Measurements from ENCODE around the gene GPR55. TPM values are rescaled to one million over a fixed set of nuclear protein-coding genes. Genes with fewer than 3 reads are reported as not detected.

GPR55 gene
- total RNA-seq, 1 experiment from 2014 or later = not detected

- no peak overlapping the region for H3K27ac Mint-ChIP-seq
- H3K4me3 Mint-ChIP-seq = peak overlapping the region; percentile 94; the same call in 1 of the 2 replicates
- no peaks in the 10 kb centered on the region for H3K36me3 Mint-ChIP-seq
- H3K4me1 Mint-ChIP-seq = peaks cover 53% of the 10 kb centered on the region
- ATAC-seq (no peak), DNase-seq (ENCODE audit: low spot score) (no peak)
- ChIA-PET CTCF (interaction anchor here (0.7 kb wide), 1 partner anchor 61 kb away, joined by 3 read pairs; no protein-coding TSS in a partner anchor), POLR2A (no interaction called here)
- no peaks in the 10 kb centered on the region; the same call in 1 of the 2 replicates for H3K27me3 Mint-ChIP-seq (ENCODE audit: low read depth)
- H3K9me3 Mint-ChIP-seq = peaks cover 7% of the 10 kb centered on the region; the same call in 1 of the 2 replicates
- TF ChIP-seq CREB1 (CRISPR knock-in tag; IDR thresholded peaks at IDR 0.05) (no peak), ATF2 (CRISPR knock-in tag; IDR thresholded peaks at IDR 0.05; ENCODE audit: borderline replicate concordance, low read depth) (no peak), ZBTB21 (CRISPR knock-in tag; IDR thresholded peaks at IDR 0.05; ENCODE audit: borderline replicate concordance) (no peak), NR2C2 (CRISPR knock-in tag; IDR thresholded peaks at IDR 0.05) (no peak), KAT7 (CRISPR knock-in tag; IDR thresholded peaks at IDR 0.05; ENCODE audit: borderline replicate concordance) (no peak), FOXJ3 (CRISPR knock-in tag; IDR thresholded peaks at IDR 0.05; ENCODE audit: borderline replicate concordance) (no peak), FOXP1 (CRISPR knock-in tag; IDR thresholded peaks at IDR 0.05; ENCODE audit: borderline replicate concordance) (no peak), ZNF219 (CRISPR knock-in tag; IDR thresholded peaks at IDR 0.05; ENCODE audit: borderline replicate concordance) (no peak), E2F1 (CRISPR knock-in tag; IDR thresholded peaks at IDR 0.05) (no peak), FOXP4 (CRISPR knock-in tag; IDR thresholded peaks at IDR 0.05) (no peak)
These were observed 62.0 kb downstream of the GPR55 start for GRCh38 chr2:230863031-230863430.

GRCh38 chr2:230862292-230862691 lies 62.8 kb downstream of the GPR55 start:
- Mint-ChIP-seq H3K4me3 (no peak overlapping the region), H3K9me3 (peaks cover 7% of the 10 kb centered on the region; the same call in 1 of the 2 replicates), H3K36me3 (no peaks in the 10 kb centered on the region), H3K27me3 (ENCODE audit: low read depth) (no peaks in the 10 kb centered on the region; the same call in 1 of the 2 replicates), H3K4me1 (peaks cover 48% of the 10 kb centered on the region), H3K27ac (no peak overlapping the region)
- TF ChIP-seq FOXP4 (CRISPR knock-in tag; IDR thresholded peaks at IDR 0.05) (no peak), E2F1 (CRISPR knock-in tag; IDR thresholded peaks at IDR 0.05) (no peak)
- CTCF ChIA-PET = interaction anchor here (1.0 to 2.6 kb wide), 6 partner anchors 9 to 191 kb away, joined by 3 to 29 read pairs (median 7); no protein-coding TSS in a partner anchor
- ATAC-seq (no peak), DNase-seq (ENCODE audit: low spot score) (no peak)
- POLR2A ChIA-PET = no interaction called here

GRCh38 chr2:230861552-230862255 lies 63.3 kb downstream of the GPR55 start:
- peak; percentile 74; the same call in 1 of the 2 replicates for TF ChIP-seq ZNF121 (CRISPR knock-in tag; IDR thresholded peaks at IDR 0.05)
- 0 out of 2 replicates have a peak, but pooled peaks have one; percentile 28 for TF ChIP-seq SP1 (CRISPR knock-in tag; conservative IDR thresholded peaks at IDR 0.05)
- no peak for TF ChIP-seq ZMAT4 (CRISPR knock-in tag; IDR thresholded peaks at IDR 0.05)
- TF ChIP-seq NR3C1 (CRISPR knock-in tag; conservative IDR thresholded peaks at IDR 0.05; ENCODE audit: low read depth) = no peak
- TF ChIP-seq CTCF (IDR thresholded peaks at IDR 0.05) = no peak
- 0 out of 2 replicates have a peak, but pooled peaks have one; percentile 31 for TF ChIP-seq FOXK1 (CRISPR knock-in tag; IDR thresholded peaks at IDR 0.05)
- TF ChIP-seq ETV6 (CRISPR knock-in tag; IDR thresholded peaks at IDR 0.05) = peak; percentile 68; the same call in 1 of the 2 replicates
- TF ChIP-seq PRRX2 (CRISPR knock-in tag; IDR thresholded peaks at IDR 0.05) = no peak
- CTCF ChIA-PET = interaction anchor here (1.0 to 2.6 kb wide), 11 partner anchors 9 to 191 kb away, joined by 3 to 29 read pairs (median 6); partner anchors contain the start of gene GPR55
- POLR2A ChIA-PET = interaction anchor here (1.2 kb wide), 1 partner anchor 17 kb away, joined by 3 read pairs; no protein-coding TSS in a partner anchor
- ATAC-seq (peak; percentile 73), DNase-seq (ENCODE audit: low spot score) (peak; percentile 56)
- Mint-ChIP-seq H3K4me1 (peaks cover 42% of the 10 kb centered on the region), H3K27ac (peak overlapping the region; percentile 17), H3K36me3 (no peaks in the 10 kb centered on the region), H3K4me3 (peak overlapping the region; percentile 5), H3K27me3 (ENCODE audit: low read depth) (no peaks in the 10 kb centered on the region; the same call in 1 of the 2 replicates), H3K9me3 (peaks cover 7% of the 10 kb centered on the region; the same call in 1 of the 2 replicates)

Measured in WTC11 (cell line).